Suprapubic skin (tissue), 4 donors: ENCODE data around the gene INSIG1. TPM values are rescaled to one million over a fixed set of nuclear protein-coding genes. Genes with fewer than 3 reads are reported as not detected.

Experiments used
- DNase-seq, 2 donors: peaks; one replicate each; pipeline ENCODE4 v3.0.0-alpha.2; 2019; ENCODE audit warnings: low spot score in 2 of 2
- H3K27ac ChIP-seq: fragments of 200-600 bp; sonication (generic); one replicate; pipeline ENCODE4 v1.5.1; 2019
- H3K27me3 ChIP-seq: fragments of 200-600 bp; sonication (generic); one replicate; pipeline ENCODE4 v1.5.1; 2019
- H3K36me3 ChIP-seq: fragments of 200-600 bp; sonication (generic); one replicate; pipeline ENCODE4 v1.5.1; 2019
- H3K4me1 ChIP-seq: fragments of 200-600 bp; sonication (generic); one replicate; pipeline ENCODE4 v1.5.1; 2019
- H3K4me3 ChIP-seq: fragments of 200-600 bp; sonication (generic); one replicate; pipeline ENCODE4 v1.5.1; 2019; ENCODE audit warnings: mild to moderate bottlenecking
- H3K9me3 ChIP-seq: fragments of 200-600 bp; sonication (generic); one replicate; pipeline ENCODE4 v1.5.1; 2019
- CTCF ChIP-seq, 2 donors: fragments of 200-600 bp in 1 of 2; fragments of 450-650 bp in 1 of 2; sonication (generic) in 1 of 2; IDR thresholded peaks; one replicate each; pipeline ENCODE4 v1.5.1; 2016 to 2019; ENCODE audit warnings: antibody characterized with exemption in 2 of 2, mild to moderate bottlenecking in 1 of 2, moderate library complexity in 1 of 2
- EP300 ChIP-seq: sonication (generic); formaldehyde crosslinking; IDR thresholded peaks from one replicate; pipeline ENCODE4 v1.6.1; 2017; ENCODE audit warnings: antibody characterized with exemption
- POLR2A ChIP-seq, 2 donors: fragments of 450-650 bp; IDR thresholded peaks; one replicate each; pipeline ENCODE4 v1.6.1; 2017; ENCODE audit warnings: antibody characterized with exemption in 2 of 2, mild to moderate bottlenecking in 2 of 2, moderate library complexity in 2 of 2
- POLR2AphosphoS5 ChIP-seq, 3 donors: sonication (generic); formaldehyde crosslinking; IDR thresholded peaks; one replicate each; pipeline ENCODE4 v1.6.1; 2017; ENCODE audit warnings: antibody characterized with exemption in 3 of 3
- WGBS: methylation state at CpG from one replicate; pipeline ENCODE4 v1.1.5; 2018; 5-methylcytosine and 5-hydroxymethylcytosine counted together
- total RNA-seq, 4 donors: library from RNA; depleted of rRNA; stranded (reverse); fragments of >200 nt; gene quantifications; one replicate each; pipeline ENCODE4 v1.1.0, GENCODE V29; 2016

INSIG1 gene
- total RNA-seq, 4 donors from 2014 or later = 32.0 to 130 (median 95.3) TPM

GRCh38 chr7:155356323-155357105 is 58.8 kb downstream of the INSIG1 start:
- WGBS = 34% methylated on average over 11 of the region's 14 CpGs
- Histone ChIP-seq H3K36me3 (no peaks in the 10 kb centered on the region), H3K4me3 (no peak overlapping the region)

GRCh38 chr7:155357573-155358041 is 59.9 kb downstream of the INSIG1 start:
- Histone ChIP-seq H3K27me3 (peaks cover 79% of the 10 kb centered on the region), H3K9me3 (no peaks in the 10 kb centered on the region), H3K27ac (no peak overlapping the region), H3K4me1 (no peaks in the 10 kb centered on the region), H3K4me3 (no peak overlapping the region), H3K36me3 (no peaks in the 10 kb centered on the region)
- TF ChIP-seq POLR2AphosphoS5 (IDR thresholded peaks at IDR 0.05) (no peak), POLR2A (IDR thresholded peaks at IDR 0.05) (no peak), EP300 (no peak), CTCF (IDR thresholded peaks at IDR 0.05) (no peak)
- 47% methylated on average over 9 of the region's 14 CpGs for WGBS
- peak; percentile 39 to 75 for DNase-seq

More at GRCh38 chr7:155356323-155357105, 58.8 kb downstream of the INSIG1 start:
- Histone ChIP-seq H3K27ac (no peak overlapping the region), H3K27me3 (peaks cover 80% of the 10 kb centered on the region), H3K4me1 (no peaks in the 10 kb centered on the region), H3K9me3 (no peaks in the 10 kb centered on the region)
- peak; percentile 8 to 61 for DNase-seq
- TF ChIP-seq EP300 (no peak), POLR2AphosphoS5 (IDR thresholded peaks at IDR 0.05) (no peak), CTCF (IDR thresholded peaks at IDR 0.05) (no peak), POLR2A (IDR thresholded peaks at IDR 0.05) (no peak)

- peak; percentile 47 to 50 for DNase-seq
- Histone ChIP-seq H3K27me3 (peaks cover 79% of the 10 kb centered on the region), H3K36me3 (no peaks in the 10 kb centered on the region), H3K9me3 (no peaks in the 10 kb centered on the region), H3K27ac (no peak overlapping the region), H3K4me3 (no peak overlapping the region), H3K4me1 (no peaks in the 10 kb centered on the region)
- TF ChIP-seq POLR2AphosphoS5 (IDR thresholded peaks at IDR 0.05) (no peak), POLR2A (IDR thresholded peaks at IDR 0.05) (no peak), CTCF (IDR thresholded peaks at IDR 0.05) (no peak), EP300 (no peak)
- 28% methylated on average over 23 of the region's 40 CpGs for WGBS
These were observed 60.6 kb downstream of the INSIG1 start for GRCh38 chr7:155358066-155358947.

GRCh38 chr7:155358948-155359712 is 61.5 kb downstream of the INSIG1 start:
- Histone ChIP-seq H3K9me3 (no peaks in the 10 kb centered on the region), H3K27me3 (peaks cover 86% of the 10 kb centered on the region), H3K4me3 (no peak overlapping the region), H3K4me1 (no peaks in the 10 kb centered on the region), H3K27ac (no peak overlapping the region), H3K36me3 (no peaks in the 10 kb centered on the region)
- TF ChIP-seq EP300 = no peak
- no peak for TF ChIP-seq CTCF (IDR thresholded peaks at IDR 0.05)
- no peak for TF ChIP-seq POLR2AphosphoS5 (IDR thresholded peaks at IDR 0.05)
- no peak for TF ChIP-seq POLR2A (IDR thresholded peaks at IDR 0.05)
- 38% methylated on average over 12 of the region's 16 CpGs for WGBS
- peak; percentile 44 to 72 for DNase-seq

Other genes starting within 250 kb of the INSIG1 start
- not detected for gene HTR5A, start 227.6 kb upstream of the INSIG1 start, total RNA-seq
- under 1 TPM in 3 of 4 donors, not detected in 1; 0.21 to 0.56 (median 0.34) TPM for gene EN2, start 160.3 kb downstream of the INSIG1 start, total RNA-seq
- gene CNPY1, start 248.7 kb downstream of the INSIG1 start, total RNA-seq = not detected